ENCODE results near the gene SERHL2.
"Not testable (repeated sequence)": the region's sequence is repeated elsewhere in the genome, so short reads cannot be mapped to it uniquely, and the experiment has no call there.

The SERHL2 gene

GRCh38 chr22:42608823-42609361 is 55.1 kb downstream of the SERHL2 start:
- no peak for DNase-seq

- DNase-seq: no peak
Measured at GRCh38 chr22:42610186-42610585, 56.4 kb downstream of the SERHL2 start.

GRCh38 chr22:42611051-42611450 is 57.3 kb downstream of the SERHL2 start:
- no peak for DNase-seq

DNA sequence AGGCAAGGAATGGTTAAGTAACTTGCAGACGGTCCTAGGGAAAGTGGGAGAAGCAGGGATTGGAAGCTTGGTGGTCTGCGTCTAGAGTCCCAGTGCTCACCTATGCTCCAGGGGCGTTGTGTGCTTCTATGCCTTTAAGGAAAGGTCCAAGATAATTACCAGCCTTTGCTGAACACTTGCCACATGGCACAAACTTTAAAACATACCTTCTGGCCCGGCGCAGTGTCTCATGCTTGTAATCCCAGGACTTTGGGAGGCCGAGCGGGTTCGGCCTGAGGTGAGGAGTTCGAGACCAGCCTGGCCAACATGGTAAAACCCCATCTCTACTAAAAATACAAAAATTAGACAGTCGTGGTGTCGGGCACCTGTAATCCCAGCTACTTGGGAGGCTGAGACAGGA is 58.6 kb downstream of the SERHL2 start:
- no peak for DNase-seq

GRCh38 chr22:42613872-42614301 is 60.1 kb downstream of the SERHL2 start:
- no peak for DNase-seq

DNA sequence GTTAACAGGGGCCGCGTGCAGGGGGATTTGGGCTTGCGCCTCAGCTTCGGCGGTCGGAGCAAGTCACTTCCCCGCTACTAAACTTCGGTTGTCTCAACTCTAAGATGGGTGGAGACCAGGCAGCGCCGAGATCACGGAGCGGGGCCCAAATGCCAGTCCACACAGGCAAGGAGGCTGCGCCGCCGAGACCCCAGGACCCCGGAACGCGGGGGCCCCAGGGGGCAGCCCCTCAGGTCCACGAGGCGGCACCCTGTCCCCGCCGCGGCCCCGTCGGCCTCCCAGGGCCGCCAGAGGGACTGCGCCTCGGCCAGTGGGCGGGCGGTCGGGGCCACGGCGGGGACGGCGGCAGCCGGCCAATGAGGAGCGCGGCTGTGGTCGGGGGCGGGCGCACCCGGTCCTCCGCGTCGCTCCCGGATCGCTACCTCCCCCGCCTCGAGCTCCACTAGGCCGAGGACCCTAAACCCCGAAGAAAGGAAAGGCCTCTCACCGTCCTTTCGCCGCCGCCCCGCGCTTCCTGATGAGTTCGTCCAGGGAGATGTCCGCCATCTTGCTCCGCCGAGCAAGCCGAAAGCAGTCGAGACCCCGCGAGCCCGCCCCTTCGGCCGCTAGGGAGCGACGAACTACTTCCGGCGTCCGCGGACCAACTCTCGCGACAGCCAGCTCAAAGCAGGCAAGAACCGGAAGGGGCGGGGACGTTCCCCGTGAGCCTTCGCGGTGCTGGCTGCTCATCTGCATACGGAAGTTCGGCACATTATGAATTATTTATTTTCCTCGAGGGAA is 60.7 kb downstream of the SERHL2 start, which contains the start of gene POLDIP3:
POLDIP3 (minus strand) TSS at position 572 of the 780 bp plus-strand sequence; CDS start at position 546, 26 bp downstream.
- peak; percentile 99 for DNase-seq

DNA sequence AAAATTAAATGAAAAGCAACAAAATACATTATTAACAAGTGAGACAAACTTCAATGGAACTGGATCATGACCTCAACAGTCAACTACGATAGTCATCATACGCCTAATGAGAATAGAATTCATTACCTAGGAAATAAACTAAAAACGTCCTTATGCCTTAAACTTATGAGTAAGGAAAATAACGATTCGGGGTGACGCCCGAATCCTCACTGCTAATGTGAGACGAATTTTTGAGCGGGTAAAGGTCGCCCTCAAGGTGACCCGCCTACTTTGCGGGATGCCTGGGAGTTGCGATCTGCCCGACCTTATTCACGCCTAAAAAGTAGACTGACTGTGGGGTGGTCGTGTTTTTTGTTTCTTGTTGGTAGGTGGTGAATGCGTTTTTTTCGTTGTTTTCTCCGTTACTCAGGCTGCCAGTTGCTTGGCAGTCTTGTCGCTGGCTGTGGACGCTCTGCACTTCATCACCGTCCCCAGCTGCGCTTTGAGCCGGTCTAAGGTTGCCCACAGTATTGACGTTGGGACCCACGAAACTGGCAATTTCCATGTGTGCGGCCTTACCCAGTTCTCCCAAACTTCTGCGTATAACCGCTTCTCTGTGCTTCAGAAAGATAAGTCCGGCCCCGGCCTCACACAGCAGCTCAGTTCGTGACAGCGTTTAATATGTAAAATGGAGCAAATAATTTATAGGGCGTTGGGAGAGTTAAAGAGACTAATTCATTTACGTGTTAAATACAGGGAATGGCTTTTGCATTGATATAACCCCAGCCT is 61.5 kb downstream of the SERHL2 start:
- peak; percentile 89 for DNase-seq

DNA sequence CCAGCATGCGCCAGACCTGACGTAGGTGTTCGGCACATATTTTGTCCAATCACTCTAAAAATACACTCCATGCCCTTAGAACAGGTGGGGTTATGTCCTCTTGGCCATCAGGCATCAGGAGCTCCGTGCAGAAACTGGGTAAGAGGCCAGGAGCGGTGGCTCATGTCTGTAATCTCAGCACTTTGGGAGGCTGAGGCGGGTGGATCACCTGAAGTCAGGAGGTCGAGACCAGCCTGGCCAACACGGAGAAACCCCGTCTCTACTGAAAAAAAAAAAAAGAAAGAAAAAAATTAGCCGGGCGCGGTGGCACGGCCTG is 62.1 kb downstream of the SERHL2 start:
- DNase-seq: not testable (repeated sequence)

- DNase-seq: no peak
Measured at GRCh38 chr22:42617155-42617983, 63.6 kb downstream of the SERHL2 start.

- DNase-seq: no peak
Measured at GRCh38 chr22:42619261-42620063, 65.7 kb downstream of the SERHL2 start.

GRCh38 chr22:42620084-42620483 is 66.3 kb downstream of the SERHL2 start:
- no peak for DNase-seq

DNA sequence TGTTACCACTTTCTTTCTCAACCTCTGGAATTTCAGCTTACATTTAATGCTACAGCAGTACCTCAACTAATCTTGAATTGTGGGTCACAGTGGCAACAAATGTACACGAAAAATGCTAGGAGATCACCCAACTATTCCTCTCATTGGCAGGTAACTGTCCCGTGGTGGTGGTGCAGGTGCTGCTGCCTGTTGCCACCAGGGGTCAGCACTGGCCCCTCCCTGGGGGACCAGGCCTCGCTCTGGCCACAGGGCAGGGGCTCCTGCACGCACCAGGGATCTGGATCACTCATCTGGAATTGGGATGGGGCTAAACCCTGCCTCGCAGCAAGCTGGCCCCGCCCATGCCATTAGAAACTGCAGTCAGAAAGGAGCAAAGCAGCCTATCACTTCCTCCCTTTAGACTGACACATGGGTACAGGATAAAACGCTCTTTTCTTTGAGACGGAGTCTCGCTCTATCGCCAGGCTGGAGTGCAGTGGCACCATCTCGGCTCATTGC is 67.8 kb downstream of the SERHL2 start:
- peak; percentile 59 for DNase-seq

DNA sequence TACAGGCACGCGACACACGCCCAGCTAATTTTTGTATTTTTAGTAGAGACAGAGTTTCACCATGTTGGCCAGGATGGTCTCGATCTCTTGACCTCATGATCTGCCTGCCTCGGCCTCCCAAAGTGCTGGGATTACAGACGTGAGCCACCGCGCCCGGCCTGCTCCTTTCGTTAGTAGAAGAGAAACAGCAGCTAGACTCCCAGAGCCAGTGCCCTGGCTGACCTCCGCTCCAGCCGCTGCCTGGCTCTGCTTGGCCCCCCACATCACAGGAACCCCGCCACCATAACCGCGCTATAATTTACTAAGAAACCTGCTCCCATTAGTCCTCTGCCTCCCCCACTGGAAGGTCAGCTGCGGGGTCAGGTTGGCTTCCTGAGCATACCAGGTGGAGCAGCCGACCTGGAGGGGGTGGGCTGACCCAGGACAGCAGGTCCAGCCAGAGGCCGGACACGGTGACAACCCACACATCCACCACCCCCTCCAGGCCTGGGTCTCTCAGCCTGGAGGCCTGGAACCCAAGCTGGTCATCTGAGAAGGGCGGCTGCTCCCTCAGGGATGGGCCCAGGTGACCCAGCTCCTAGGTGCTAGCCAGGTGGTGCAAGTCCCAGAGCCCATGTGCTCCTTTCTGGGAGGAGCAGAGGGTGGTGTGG is 68.4 kb downstream of the SERHL2 start:
- no peak for DNase-seq

- no peak for DNase-seq
Measured at GRCh38 chr22:42623301-42623751, 69.6 kb downstream of the SERHL2 start.

Measured in activated naive CD4-positive, alpha-beta T cell treated with Interleukin-2 at 50 U/mL for 16 hours (primary cell).